ENCODE results near the gene AP4M1.
"Not testable (repeated sequence)": the region's sequence is repeated elsewhere in the genome, so short reads cannot be mapped to it uniquely, and the experiment has no call there.

Gene AP4M1

DNA sequence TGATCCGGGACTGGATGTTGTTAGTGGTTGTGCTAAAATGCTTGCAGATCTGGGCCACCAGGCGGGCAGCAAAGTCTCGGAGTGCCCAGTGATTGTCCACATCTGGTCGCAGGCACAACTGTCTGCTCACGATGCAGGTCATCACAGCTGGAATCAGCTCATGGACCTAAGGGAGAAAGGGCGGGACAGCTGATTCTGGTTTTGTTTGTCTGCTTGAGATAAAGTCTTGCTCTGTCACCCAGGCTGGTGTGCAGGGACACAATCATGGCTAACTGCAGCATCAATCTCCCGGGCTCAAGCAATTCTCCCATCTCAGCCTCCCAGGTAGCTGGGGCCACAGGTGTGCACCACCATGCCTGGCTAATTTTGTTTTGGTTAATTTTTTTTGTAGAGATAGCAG lies 9.7 kb downstream of the AP4M1 start:
- DNase-seq = no peak

DNA sequence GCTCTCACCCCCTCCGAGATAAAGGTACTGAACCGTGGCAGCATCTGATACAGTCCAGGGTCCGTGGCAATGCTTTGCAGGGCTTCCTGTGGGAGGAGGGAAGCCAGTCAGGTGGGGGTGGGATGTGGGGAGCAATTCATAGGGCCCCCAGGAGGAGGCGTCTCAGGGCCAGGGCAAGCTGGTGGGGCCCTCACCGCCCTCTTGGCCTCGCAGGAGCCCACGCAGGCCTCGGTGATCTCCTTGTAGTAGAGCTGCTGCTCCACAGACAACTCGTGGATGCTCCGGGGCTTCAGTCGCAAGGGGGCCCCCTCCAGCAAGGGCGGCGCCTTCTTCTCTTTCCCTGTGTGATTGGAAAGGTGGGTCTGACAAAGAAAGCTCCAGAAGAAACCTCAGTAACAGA lies 10.5 kb downstream of the AP4M1 start:
- DNase-seq = no peak

GRCh38 chr7:100115026-100115425 lies 13.6 kb downstream of the AP4M1 start:
- DNase-seq = no peak

GRCh38 chr7:100118388-100119071 lies 17.1 kb downstream of the AP4M1 start:
- DNase-seq = no peak

GRCh38 chr7:100119072-100119969 lies 17.9 kb downstream of the AP4M1 start, which contains the start of the genes CNPY4 and TAF6:
TSS of gene CNPY4 (plus strand) at chr7:100119634. CDS start at chr7:100119745, 111 bp downstream.
TSS of gene TAF6 (minus strand) at chr7:100119358. CDS start at chr7:100114209, 5,149 bp downstream.
- peak; percentile 90 to 94 for DNase-seq

- peak; percentile 55 to 70 for DNase-seq
These were observed 18.7 kb downstream of the AP4M1 start for GRCh38 chr7:100119970-100120732.

GRCh38 chr7:100120733-100121036 lies 19.2 kb downstream of the AP4M1 start:
- DNase-seq = no peak

DNA sequence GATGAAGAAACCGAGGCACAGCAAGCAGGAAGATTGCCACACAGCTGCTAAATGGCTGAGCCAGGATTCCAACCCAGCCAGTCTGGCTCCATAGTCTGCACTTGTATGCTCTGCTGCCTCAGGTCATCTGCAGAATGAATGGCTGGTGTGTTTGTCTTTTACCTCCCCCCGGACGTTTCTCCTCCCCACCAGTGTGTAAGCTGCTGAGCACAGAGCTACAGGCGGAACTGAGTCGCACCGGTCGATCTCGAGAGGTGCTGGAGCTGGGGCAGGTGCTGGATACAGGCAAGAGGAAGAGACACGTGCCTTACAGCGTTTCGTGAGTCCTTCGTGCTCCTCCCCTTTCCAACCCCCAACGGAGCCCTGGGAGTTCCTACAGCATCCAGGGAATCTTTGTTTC lies 20.6 kb downstream of the AP4M1 start:
- no peak for DNase-seq

DNA sequence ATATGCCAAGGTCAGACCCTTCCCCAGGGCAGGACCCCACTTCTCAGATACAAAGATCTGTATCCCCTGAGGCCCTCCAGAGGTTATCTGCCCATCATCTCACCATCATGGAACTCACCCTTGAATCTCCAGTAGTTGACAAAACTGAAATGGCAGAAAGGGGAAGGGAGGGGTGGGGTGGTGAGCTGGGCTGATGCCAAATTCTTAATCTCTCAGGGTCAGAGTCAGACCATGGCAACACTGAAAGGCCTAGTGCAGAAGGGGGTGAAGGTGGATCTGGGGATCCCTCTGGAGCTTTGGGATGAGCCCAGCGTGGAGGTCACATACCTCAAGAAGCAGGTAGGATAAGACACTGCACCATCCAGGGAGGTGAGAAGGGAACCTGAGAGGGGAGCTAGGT lies 21.1 kb downstream of the AP4M1 start:
- no peak for DNase-seq

DNA sequence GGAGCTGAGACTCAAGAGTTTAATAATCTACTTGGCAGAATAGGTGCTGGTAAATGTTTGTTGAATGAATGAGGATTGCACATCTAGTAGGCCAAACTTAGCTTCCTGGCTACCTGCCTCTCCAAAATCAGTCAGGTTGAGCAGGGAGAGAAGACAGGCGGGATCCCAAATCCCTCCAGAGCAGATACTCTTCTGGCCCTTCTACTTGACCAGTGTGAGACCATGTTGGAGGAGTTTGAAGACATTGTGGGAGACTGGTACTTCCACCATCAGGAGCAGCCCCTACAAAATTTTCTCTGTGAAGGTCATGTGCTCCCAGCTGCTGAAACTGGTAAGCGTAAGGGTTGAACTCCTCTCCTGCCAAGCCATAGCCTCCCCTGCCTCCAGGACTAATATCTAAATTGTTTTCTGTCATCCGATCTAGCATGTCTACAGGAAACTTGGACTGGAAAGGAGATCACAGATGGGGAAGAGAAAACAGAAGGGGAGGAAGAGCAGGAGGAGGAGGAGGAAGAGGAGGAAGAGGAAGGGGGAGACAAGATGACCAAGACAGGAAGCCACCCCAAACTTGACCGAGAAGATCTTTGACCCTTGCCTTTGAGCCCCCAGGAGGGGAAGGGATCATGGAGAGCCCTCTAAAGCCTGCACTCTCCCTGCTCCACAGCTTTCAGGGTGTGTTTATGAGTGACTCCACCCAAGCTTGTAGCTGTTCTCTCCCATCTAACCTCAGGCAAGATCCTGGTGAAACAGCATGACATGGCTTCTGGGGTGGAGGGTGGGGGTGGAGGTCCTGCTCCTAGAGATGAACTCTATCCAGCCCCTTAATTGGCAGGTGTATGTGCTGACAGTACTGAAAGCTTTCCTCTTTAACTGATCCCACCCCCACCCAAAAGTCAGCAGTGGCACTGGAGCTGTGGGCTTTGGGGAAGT lies 23.1 kb downstream of the AP4M1 start:
- DNase-seq = no peak

GRCh38 chr7:100126239-100126930 lies 24.9 kb downstream of the AP4M1 start:
- no peak for DNase-seq

GRCh38 chr7:100126931-100127865 lies 25.8 kb downstream of the AP4M1 start, which contains the start of gene MBLAC1:
TSS of gene MBLAC1 (plus strand) at chr7:100126967. CDS start at chr7:100127396, 429 bp downstream.
- DNase-seq = peak; percentile 43 to 85

DNA sequence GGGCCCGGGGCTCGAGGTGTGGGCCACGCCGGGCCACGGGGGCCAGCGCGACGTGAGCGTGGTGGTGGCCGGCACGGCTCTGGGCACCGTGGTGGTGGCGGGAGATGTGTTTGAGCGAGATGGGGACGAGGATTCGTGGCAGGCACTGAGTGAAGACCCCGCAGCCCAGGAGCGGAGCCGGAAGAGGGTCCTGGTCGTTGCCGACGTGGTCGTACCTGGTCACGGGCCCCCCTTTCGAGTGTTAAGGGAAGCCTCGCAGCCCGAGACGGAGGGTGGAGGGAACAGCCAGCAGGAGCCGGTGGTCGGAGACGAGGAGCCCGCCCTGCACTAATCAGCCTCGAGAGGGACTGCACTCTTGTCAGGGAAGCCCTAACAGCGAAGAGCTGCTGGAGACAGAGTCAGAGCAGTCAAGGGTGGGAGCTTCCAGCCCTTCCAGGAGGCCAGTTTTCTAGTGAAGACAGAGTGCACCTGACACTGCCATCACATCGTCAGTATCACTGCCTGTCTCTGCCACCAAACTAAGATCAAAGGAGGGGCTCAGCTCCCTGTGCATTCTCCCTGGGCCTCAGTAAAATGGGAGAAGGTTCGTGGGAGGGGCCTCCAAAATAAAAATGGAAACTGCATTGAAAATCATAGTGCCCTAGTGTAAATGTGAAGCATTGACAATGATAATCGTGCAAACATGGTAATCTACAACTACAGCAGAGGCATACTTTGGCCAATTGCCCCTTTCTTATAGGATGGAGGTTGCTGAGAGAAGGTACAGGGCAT lies 26.6 kb downstream of the AP4M1 start:
- DNase-seq = no peak

- no peak for DNase-seq
These were observed 27.2 kb downstream of the AP4M1 start for GRCh38 chr7:100128637-100128963.

GRCh38 chr7:100130220-100130607 lies 28.8 kb downstream of the AP4M1 start:
- DNase-seq = not testable (repeated sequence)

DNA sequence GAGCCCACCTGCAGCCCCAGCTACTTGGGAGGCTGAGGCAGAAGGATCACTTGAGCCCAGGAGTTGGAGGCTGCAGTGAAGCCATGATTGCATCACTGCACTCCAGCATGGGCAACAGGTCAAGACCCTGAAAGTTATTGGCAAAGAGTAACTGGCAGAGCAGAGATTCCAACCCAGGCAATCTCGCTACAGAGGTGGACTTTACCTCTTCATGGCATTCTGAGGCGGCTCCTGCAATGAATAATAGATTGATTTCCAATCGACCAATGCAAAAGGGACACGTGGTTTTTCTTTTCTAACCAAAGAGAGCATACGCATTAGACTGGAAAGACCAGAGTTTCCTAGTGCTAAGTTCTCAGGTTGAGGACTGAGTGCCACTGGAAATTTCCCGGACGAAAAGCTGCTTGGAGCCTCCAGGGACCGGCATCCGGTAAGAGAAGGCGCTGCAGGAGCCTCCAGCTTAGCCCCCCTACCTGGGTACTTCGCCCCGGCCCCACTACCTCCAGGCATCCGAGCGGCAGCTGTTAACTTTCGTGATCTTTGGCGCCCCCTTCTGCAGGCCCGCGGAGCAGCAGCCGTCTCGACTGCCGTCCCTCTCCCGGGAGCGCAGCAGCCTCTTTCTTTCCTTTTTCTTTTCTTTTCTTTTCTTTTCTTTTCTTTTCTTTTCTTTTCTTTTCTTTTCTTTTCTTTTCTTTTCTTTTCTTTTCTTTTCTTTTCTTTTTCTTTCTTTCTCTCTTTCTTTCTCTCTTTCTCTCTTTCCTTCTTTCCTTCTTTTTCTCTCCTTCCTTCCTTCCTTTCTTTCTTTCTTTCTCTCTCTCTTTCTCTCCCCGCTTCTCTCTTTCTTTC lies 29.4 kb downstream of the AP4M1 start:
- peak; percentile 23 to 70 for DNase-seq

GRCh38 chr7:100132126-100132525 lies 30.7 kb downstream of the AP4M1 start:
- DNase-seq = no peak

GRCh38 chr7:100132697-100133151 lies 31.3 kb downstream of the AP4M1 start:
- DNase-seq = peak; percentile 7 to 59
